GM12878 (cell line): ENCODE measurements around the gene CYTIP. TPM values are rescaled to one million over a fixed set of nuclear protein-coding genes. Genes with fewer than 3 reads are reported as not detected.

Source experiments
- ATF7 ChIP-seq: fragments of 450-650 bp; IDR thresholded peaks from 2 replicates; pipeline ENCODE4 v1.6.1; 2016; ENCODE audit warnings: low read depth, mild to moderate bottlenecking
- BHLHE40 ChIP-seq, 2 experiments: fragments of 450-650 bp in 1 of 2; IDR thresholded peaks; 2 replicates each; pipeline ENCODE4 v1.6.1; 2011 to 2017; ENCODE audit warnings: low read depth in 2 of 2, borderline replicate concordance in 1 of 2, improper control_type of control experiment in 1 of 2, low read length in 1 of 2, mild to moderate bottlenecking in 1 of 2
- CHD1 ChIP-seq: IDR thresholded peaks from 2 replicates; pipeline ENCODE4 v1.6.1; 2012; ENCODE audit warnings: low read depth, low read length, improper control_type of control experiment
- CREB1 ChIP-seq: IDR thresholded peaks from 2 replicates; pipeline ENCODE4 v1.6.1; 2012; ENCODE audit warnings: low read depth, mild to moderate bottlenecking, inconsistent platforms
- EZH2 ChIP-seq: IDR thresholded peaks from 2 replicates; pipeline ENCODE4 v1.6.1; 2012; ENCODE audit warnings: low read depth, mild to moderate bottlenecking, control low read depth, inconsistent platforms, low read length, borderline replicate concordance; ENCODE audit not compliant: control insufficient read depth
- FOXM1 ChIP-seq: IDR thresholded peaks from 2 replicates; pipeline ENCODE4 v1.6.1; 2012; ENCODE audit warnings: low read depth, mild to moderate bottlenecking, inconsistent platforms, low read length, moderate library complexity
- KAT2A ChIP-seq: conservative IDR thresholded peaks from 2 replicates; pipeline ENCODE4 v1.6.1; 2011; ENCODE audit warnings: low read depth, low read length; ENCODE audit not compliant: control insufficient read depth
- LARP7 ChIP-seq: fragments of 450-650 bp; IDR thresholded peaks from 2 replicates; pipeline ENCODE4 v1.6.1; 2017; ENCODE audit warnings: mild to moderate bottlenecking
- MTA2 ChIP-seq: fragments of 450-650 bp; IDR thresholded peaks from 2 replicates; pipeline ENCODE4 v1.6.1; 2016; ENCODE audit warnings: low read depth, mild to moderate bottlenecking, moderate library complexity
- PML ChIP-seq: IDR thresholded peaks from 2 replicates; pipeline ENCODE4 v1.6.1; 2012; ENCODE audit warnings: low read length, inconsistent platforms
- RAD21 ChIP-seq: IDR thresholded peaks from 2 replicates; pipeline ENCODE4 v1.6.1; 2011; ENCODE audit warnings: mild to moderate bottlenecking, low read depth, low read length, moderate library complexity; ENCODE audit not compliant: insufficient read depth
- RB1 ChIP-seq: fragments of 450-650 bp; formaldehyde crosslinking; IDR thresholded peaks from 2 replicates; pipeline ENCODE4 v1.6.1; 2017; ENCODE audit warnings: mild to moderate bottlenecking, borderline replicate concordance
- RCOR1 ChIP-seq: conservative IDR thresholded peaks from 2 replicates; pipeline ENCODE4 v1.6.1; 2012; ENCODE audit warnings: low read depth, low read length, improper control_type of control experiment
- SMAD1 ChIP-seq: fragments of 450-650 bp; IDR thresholded peaks from 2 replicates; pipeline ENCODE4 v1.6.1; 2018; ENCODE audit warnings: mild to moderate bottlenecking, low read depth; ENCODE audit not compliant: partially characterized antibody
- SMARCA5 ChIP-seq: fragments of 450-650 bp; IDR thresholded peaks from 2 replicates; pipeline ENCODE4 v1.6.1; 2017; ENCODE audit warnings: mild to moderate bottlenecking
- TBL1XR1 ChIP-seq: IDR thresholded peaks from 2 replicates; pipeline ENCODE4 v1.6.1; 2012; ENCODE audit warnings: low read depth, low read length, improper control_type of control experiment
- YY1 ChIP-seq: IDR thresholded peaks from 2 replicates; pipeline ENCODE4 v1.6.1; 2011; ENCODE audit warnings: low read depth, mild to moderate bottlenecking, low read length
- ZNF384 ChIP-seq: IDR thresholded peaks from 2 replicates; pipeline ENCODE4 v1.6.1; 2012; ENCODE audit warnings: low read depth, mild to moderate bottlenecking, low read length, improper control_type of control experiment, borderline replicate concordance
- polyA plus RNA-seq, 11 experiments: library from polyadenylated mRNA; depleted of rRNA in 4 of 11; unstranded in 6 of 11; stranded (reverse) in 5 of 11; fragments of >200 nt; fragmentation: Nextera tagmentation in 4 of 11; fragmentation: Illumina TruSeq in 1 of 11; extraction: Ambion mirVana in 4 of 11; extraction: Trizol in 1 of 11; gene quantifications; 1 replicate in 1 of 11; 2 replicates in 10 of 11; pipeline versions ENCODE4 v1.2.1 to v1.2.3, GENCODE V29; 2011 to 2016; ENCODE audit warnings: inconsistent platforms in 2 of 11, missing spikeins in 2 of 11, low read depth in 1 of 11
- total RNA-seq, 4 experiments: library from RNA; depleted of rRNA in 3 of 4; stranded (reverse); fragments of >200 nt in 3 of 4; fragmentation: Illumina TruSeq in 1 of 4; extraction: Trizol in 1 of 4; gene quantifications; 2 replicates each; pipeline versions ENCODE4 v1.2.1 to v1.2.3, GENCODE V29; 2013 to 2021
- TF ChIP-seq, protein P1 (sequence below): fragments of 450-650 bp; IDR thresholded peaks from 2 replicates; pipeline ENCODE4 v1.6.1; 2016; ENCODE audit warnings: mild to moderate bottlenecking, moderate library complexity, borderline replicate concordance
- TF ChIP-seq, protein P2 (sequence below): IDR thresholded peaks from 2 replicates; pipeline ENCODE4 v1.6.1; 2012; ENCODE audit warnings: low read depth, low read length, improper control_type of control experiment
- TF ChIP-seq, protein P3 (sequence below): fragments of 450-650 bp; IDR thresholded peaks from 2 replicates; pipeline ENCODE4 v1.6.1; 2017; ENCODE audit warnings: mild to moderate bottlenecking, moderate library complexity

The CYTIP gene
- total and polyA plus RNA-seq, 10 of the 15 experiments (the other 5 are each of a cell fraction or from before 2014, with no cell fraction given), result 55.1 to 178 (median 73.4) TPM

DNA sequence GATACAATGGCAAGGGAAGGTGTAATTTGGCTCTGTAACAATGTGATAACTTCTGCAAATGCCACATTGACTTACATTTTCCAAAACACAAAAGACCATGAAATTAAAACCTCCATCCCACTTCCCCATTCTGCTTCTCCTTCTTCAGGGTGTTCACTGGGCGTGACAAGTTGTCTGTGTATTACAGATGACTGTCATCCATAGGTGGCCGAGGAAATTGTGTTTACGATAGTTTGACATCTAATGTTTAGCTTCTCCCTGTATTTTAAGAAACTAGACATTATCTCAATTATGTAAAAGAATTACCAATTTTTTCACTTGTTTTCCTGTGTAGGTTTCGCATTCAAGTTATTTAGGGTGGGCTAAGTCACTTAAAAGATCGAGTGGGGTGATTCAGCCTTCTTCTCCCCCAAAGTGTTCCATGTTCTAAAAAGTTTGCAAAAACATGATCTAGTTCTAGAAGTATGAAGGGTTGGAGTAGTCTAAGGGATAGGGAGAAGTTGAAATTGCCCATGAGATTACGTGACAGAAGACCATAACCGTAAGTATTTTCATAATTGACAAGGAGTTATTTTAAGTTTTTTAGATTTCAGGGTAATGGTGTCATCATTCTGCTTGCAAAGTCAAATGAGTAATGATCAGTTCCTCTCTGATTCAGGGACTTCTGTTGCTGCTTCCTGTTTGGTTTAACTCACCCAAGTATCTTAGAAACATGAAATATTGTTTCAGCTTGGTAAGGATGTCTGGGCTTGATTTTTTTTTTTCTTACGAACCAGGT, 25.2 kb upstream of the CYTIP start (continued):
- TF ChIP-seq, protein P1, sequence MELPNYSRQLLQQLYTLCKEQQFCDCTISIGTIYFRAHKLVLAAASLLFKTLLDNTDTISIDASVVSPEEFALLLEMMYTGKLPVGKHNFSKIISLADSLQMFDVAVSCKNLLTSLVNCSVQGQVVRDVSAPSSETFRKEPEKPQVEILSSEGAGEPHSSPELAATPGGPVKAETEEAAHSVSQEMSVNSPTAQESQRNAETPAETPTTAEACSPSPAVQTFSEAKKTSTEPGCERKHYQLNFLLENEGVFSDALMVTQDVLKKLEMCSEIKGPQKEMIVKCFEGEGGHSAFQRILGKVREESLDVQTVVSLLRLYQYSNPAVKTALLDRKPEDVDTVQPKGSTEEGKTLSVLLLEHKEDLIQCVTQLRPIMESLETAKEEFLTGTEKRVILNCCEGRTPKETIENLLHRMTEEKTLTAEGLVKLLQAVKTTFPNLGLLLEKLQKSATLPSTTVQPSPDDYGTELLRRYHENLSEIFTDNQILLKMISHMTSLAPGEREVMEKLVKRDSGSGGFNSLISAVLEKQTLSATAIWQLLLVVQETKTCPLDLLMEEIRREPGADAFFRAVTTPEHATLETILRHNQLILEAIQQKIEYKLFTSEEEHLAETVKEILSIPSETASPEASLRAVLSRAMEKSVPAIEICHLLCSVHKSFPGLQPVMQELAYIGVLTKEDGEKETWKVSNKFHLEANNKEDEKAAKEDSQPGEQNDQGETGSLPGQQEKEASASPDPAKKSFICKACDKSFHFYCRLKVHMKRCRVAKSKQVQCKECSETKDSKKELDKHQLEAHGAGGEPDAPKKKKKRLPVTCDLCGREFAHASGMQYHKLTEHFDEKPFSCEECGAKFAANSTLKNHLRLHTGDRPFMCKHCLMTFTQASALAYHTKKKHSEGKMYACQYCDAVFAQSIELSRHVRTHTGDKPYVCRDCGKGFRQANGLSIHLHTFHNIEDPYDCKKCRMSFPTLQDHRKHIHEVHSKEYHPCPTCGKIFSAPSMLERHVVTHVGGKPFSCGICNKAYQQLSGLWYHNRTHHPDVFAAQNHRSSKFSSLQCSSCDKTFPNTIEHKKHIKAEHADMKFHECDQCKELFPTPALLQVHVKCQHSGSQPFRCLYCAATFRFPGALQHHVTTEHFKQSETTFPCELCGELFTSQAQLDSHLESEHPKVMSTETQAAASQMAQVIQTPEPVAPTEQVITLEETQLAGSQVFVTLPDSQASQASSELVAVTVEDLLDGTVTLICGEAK, result peak; percentile 36; the same call in 1 of the 2 replicates
- TF ChIP-seq CHD1 (no peak), ATF7 (peak; percentile 98), MTA2 (peak; percentile 97), RCOR1 (no peak), LARP7 (no peak), KAT2A (no peak), SMARCA5 (peak; percentile 91), CREB1 (peak; percentile 91), PML (peak; percentile 95), SMAD1 (peak; percentile 55), YY1 (peak; percentile 61), RAD21 (peak; percentile 22; the same call in 1 of the 2 replicates), EZH2 (no peak), ZNF384 (peak; percentile 98), TBL1XR1 (peak; percentile 98), RB1 (peak; percentile 20; the same call in 1 of the 2 replicates), BHLHE40 (IDR thresholded peaks at IDR 0.05; ENCODE audit: borderline replicate concordance in 1 of 2, low read depth in 2 of 2, low read length in 1 of 2) (peak in 1 of 2 experiments; percentile 75; a peak in 2 of 4 replicates), FOXM1 (peak; percentile 99)
- TF ChIP-seq, protein P2, sequence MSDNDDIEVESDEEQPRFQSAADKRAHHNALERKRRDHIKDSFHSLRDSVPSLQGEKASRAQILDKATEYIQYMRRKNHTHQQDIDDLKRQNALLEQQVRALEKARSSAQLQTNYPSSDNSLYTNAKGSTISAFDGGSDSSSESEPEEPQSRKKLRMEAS, result 0 out of 2 replicates have a peak, but pooled peaks have one; percentile 47
- TF ChIP-seq, protein P3, sequence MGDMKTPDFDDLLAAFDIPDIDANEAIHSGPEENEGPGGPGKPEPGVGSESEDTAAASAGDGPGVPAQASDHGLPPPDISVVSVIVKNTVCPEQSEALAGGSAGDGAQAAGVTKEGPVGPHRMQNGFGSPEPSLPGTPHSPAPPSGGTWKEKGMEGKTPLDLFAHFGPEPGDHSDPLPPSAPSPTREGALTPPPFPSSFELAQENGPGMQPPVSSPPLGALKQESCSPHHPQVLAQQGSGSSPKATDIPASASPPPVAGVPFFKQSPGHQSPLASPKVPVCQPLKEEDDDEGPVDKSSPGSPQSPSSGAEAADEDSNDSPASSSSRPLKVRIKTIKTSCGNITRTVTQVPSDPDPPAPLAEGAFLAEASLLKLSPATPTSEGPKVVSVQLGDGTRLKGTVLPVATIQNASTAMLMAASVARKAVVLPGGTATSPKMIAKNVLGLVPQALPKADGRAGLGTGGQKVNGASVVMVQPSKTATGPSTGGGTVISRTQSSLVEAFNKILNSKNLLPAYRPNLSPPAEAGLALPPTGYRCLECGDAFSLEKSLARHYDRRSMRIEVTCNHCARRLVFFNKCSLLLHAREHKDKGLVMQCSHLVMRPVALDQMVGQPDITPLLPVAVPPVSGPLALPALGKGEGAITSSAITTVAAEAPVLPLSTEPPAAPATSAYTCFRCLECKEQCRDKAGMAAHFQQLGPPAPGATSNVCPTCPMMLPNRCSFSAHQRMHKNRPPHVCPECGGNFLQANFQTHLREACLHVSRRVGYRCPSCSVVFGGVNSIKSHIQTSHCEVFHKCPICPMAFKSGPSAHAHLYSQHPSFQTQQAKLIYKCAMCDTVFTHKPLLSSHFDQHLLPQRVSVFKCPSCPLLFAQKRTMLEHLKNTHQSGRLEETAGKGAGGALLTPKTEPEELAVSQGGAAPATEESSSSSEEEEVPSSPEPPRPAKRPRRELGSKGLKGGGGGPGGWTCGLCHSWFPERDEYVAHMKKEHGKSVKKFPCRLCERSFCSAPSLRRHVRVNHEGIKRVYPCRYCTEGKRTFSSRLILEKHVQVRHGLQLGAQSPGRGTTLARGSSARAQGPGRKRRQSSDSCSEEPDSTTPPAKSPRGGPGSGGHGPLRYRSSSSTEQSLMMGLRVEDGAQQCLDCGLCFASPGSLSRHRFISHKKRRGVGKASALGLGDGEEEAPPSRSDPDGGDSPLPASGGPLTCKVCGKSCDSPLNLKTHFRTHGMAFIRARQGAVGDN, result peak; percentile 42
